GM12864 (cell line): ENCODE results near the gene ZNF700.
A peak's percentile ranks its signal among the peaks of the same experiment; 100 is the strongest.
"Not testable (repeated sequence)": the region's sequence is repeated elsewhere in the genome, so short reads cannot be mapped to it uniquely, and the experiment has no call there.

Source experiments
- DNase-seq: peaks from one replicate; pipeline ENCODE4 v3.0.0-alpha.2; 2011; ENCODE audit warnings: low read depth
- H3K4me3 ChIP-seq: 2 replicates; pipeline ENCODE4 v1.5.1; 2011; ENCODE audit warnings: mild to moderate bottlenecking, low read depth, low read length, control low read depth
- TF ChIP-seq, protein P1 (sequence below): IDR thresholded peaks from 2 replicates; pipeline ENCODE4 v1.5.1; 2011; ENCODE audit warnings: low read depth, mild to moderate bottlenecking, moderate library complexity, low read length, control low read depth, inconsistent platforms; ENCODE audit errors: missing control alignments

Gene ZNF700

DNA sequence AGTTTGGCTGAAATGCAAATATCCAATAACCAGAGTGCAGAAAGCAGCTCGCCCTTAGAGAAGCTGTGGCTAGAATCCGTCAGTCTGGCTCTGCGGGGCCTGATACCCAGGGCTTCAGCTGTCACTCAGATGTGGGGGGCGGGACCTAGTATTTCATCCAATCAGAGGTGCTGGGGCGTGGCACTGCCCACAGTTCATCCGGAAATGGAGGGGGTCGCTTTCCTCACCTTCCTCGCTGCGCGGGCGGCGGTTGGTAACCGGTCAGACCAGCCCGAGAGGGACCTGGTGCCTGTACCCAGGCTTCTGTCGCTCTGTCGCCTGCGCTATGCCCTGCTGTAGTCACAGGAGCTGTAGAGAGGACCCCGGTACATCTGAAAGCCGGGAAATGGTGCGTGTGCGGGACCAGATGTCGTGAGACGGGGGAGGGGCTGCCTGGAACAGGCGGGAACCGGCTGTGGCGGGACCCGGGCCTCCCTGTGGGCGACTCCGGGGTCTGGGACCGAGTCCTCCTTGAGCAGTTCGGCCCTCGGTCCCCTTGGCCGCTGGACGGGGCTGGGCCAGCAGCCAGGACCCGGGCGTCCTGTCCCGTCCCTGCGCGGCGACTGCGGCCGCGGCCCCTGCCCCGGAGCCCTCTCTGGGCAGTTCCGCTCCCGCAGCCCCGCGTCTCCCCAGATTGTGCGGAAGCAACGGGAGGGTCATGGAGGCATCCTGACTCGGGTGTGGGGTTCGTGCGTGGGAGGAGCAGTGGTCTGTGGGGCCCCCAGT lies at the start of gene ZNF700:
TSS of gene ZNF700 (plus strand) at position 222 of the 765 bp plus-strand sequence. CDS start at position 326, 104 bp downstream.
- DNase-seq = peak; percentile 89
- TF ChIP-seq, protein P1, sequence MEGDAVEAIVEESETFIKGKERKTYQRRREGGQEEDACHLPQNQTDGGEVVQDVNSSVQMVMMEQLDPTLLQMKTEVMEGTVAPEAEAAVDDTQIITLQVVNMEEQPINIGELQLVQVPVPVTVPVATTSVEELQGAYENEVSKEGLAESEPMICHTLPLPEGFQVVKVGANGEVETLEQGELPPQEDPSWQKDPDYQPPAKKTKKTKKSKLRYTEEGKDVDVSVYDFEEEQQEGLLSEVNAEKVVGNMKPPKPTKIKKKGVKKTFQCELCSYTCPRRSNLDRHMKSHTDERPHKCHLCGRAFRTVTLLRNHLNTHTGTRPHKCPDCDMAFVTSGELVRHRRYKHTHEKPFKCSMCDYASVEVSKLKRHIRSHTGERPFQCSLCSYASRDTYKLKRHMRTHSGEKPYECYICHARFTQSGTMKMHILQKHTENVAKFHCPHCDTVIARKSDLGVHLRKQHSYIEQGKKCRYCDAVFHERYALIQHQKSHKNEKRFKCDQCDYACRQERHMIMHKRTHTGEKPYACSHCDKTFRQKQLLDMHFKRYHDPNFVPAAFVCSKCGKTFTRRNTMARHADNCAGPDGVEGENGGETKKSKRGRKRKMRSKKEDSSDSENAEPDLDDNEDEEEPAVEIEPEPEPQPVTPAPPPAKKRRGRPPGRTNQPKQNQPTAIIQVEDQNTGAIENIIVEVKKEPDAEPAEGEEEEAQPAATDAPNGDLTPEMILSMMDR = no peak
- peak within 1 kb of the TSS; percentile 72 for H3K4me3 ChIP-seq

DNA sequence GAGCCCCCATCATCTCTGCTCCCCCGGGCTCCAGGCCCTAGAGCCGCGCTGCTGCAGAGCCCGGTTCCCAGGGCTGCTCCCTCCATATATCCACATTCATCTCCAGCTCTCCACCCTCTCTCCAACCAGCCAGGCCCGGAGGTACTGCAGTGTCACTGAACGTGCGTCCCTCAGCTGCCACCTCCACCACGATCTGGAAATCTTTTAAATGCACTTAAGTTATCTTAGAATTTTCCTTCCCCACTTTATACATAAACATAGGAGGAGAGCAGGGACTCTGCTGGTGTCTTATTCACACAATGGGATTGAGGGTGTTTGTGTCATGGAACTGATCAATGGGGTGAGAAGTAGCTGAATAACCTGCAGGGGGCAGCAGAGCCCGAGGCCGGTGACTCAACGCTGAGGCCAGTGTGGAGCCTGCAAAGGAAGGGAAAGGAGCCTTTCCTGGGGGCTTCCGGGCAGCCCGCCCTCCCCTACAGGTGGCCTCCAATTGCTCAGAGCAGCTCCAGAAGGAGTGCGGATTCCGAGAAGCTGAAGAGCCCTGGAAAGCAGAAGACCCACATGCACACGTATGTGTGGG lies 45.1 kb upstream of the ZNF700 start:
- TF ChIP-seq, protein P1 = peak; percentile 29
- not testable (repeated sequence) for H3K4me3 ChIP-seq, DNase-seq

DNA sequence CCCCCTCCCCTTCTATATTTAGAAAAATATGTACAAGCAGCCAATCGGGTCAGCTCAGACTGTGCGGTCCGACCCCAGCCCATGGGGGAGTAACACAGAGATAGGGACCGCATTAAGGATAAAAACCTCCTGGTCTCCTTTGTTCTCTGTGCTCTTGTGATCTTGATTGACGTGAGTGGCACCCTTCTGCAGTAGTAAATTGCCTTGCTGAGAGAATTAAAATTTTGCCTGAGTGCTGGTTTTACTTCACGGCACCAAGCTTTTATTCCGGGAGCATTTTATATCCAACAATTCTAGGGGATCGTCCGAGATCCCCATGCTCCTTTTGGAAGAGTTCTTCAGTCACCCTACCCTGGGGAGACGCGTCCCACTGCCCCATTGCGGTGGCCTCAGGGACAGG lies 44.3 kb upstream of the ZNF700 start:
- no peak overlapping the region for H3K4me3 ChIP-seq
- TF ChIP-seq, protein P1 = no peak
- DNase-seq = no peak

DNA sequence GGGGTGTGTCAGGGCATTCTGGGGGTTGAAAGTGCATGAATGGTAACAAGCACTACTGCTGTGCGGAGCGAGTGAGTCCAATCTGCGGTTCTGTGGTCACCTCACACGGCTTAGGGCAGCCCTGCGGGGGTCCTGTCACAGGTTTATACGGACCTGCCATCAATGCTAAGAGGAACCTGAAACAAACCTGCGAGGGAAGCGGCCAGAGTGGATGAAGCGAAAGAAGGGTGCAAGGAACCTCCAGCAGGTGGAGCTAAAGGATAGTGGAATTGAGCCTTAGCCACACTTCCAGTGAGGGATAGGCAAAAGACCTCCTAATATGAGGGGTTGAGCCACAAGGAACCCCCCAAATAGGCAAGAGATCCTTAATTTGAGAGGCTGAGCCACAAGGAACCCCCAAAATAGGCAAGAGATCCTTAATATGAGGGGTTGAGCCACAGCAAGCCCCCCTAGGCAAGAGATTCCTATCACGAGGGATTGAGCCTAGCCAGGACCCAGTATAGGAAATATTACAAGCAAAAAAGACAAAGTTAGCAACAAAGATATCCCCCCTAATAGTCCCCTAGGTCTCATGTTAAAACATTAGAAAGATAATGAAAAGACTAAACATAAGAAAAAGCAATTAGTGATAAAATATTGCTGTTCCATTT lies 43.6 kb upstream of the ZNF700 start:
- TF ChIP-seq, protein P1 = peak; percentile 71
- peak; percentile 19 for DNase-seq
- no peak overlapping the region for H3K4me3 ChIP-seq

DNA sequence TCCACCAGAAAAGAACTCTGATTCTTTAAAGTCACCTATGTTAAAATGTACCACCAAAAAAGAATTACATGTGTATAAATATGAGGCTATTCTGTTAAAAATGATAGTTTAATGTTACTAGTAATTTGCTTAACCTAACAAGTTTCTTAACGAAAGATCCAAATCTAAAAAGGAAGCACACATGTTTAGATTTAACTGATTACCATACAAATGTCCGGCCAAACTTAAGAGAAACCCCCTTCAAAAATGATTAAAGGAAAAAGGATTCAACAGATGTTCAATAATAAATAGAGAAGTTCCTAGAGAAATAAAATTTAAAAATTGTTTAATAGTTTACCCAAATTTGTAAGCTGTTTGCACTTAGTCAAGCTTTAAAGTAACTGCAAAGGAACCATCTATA lies 42.3 kb upstream of the ZNF700 start:
- TF ChIP-seq, protein P1 = no peak
- H3K4me3 ChIP-seq = no peak overlapping the region
- no peak for DNase-seq

DNA sequence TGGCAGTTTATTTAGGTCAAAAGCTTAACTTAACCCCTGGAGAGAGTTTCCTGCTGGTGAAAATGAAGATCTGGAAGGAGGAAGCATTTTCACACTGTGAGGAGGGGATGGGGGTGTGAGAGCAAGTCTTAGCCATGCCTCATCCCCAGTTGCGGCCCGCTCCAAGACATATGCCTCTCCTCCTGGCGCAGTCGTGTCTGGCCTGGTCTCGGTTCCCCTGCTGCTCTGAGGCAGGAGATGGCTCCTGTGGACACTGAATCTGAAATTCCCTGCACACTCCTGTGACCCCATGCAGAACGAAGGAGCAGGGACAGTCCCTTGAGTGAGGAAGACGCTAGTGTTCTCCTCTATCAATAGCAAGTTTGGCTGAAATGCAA lies 37.7 kb upstream of the ZNF700 start:
- TF ChIP-seq, protein P1 = no peak
- peak overlapping the region; percentile 75 for H3K4me3 ChIP-seq
- no peak for DNase-seq
